Epithelial cell of esophagus (primary cell): Measurements from ENCODE around the gene NRXN2.

Experiments
- DNase-seq: peaks from one replicate; pipeline ENCODE4 v3.0.0; 2010; ENCODE audit warnings: low read depth
- H3K4me3 ChIP-seq: 2 replicates; pipeline ENCODE4 v1.5.1; 2011; ENCODE audit warnings: mild to moderate bottlenecking, low read length, control low read depth
- TF ChIP-seq, protein P1 (sequence below): IDR thresholded peaks from 2 replicates; pipeline ENCODE4 v1.5.1; 2011; ENCODE audit warnings: low read depth, mild to moderate bottlenecking, low read length, control low read depth, inconsistent platforms; ENCODE audit not compliant: insufficient read depth; ENCODE audit errors: missing control alignments

Gene NRXN2

DNA sequence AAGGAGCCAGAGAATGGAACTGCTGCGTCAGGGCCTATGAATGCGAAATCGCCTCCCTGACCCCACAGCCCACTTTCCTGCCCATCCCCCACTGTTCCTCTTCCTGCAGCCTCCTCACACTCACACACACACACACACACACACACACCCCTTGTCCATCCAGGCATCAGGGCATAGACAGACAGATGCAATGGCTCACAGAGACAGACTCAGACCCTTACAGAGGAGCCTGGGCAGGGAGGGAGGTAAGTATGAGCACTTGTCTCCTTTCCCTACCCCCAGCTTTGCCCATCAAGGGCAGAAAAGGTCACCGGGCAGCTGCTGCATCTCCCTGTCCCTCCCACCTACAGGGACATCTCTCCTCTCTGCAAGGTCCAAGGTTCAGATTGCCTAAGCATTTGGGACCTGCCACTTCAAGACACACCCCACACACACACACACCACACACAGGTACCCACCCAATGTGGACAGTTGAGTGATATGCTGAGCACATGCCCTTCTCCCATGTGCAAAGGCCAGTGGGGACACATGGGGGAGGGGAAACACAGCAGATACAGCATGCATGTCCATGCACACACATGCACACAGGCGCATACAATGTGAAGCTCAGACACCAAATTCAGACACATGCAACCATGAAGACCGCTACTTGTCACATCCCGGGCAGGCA, 2.0 kb upstream of the NRXN2 start:
- no peak overlapping the region for H3K4me3 ChIP-seq
- TF ChIP-seq, protein P1, sequence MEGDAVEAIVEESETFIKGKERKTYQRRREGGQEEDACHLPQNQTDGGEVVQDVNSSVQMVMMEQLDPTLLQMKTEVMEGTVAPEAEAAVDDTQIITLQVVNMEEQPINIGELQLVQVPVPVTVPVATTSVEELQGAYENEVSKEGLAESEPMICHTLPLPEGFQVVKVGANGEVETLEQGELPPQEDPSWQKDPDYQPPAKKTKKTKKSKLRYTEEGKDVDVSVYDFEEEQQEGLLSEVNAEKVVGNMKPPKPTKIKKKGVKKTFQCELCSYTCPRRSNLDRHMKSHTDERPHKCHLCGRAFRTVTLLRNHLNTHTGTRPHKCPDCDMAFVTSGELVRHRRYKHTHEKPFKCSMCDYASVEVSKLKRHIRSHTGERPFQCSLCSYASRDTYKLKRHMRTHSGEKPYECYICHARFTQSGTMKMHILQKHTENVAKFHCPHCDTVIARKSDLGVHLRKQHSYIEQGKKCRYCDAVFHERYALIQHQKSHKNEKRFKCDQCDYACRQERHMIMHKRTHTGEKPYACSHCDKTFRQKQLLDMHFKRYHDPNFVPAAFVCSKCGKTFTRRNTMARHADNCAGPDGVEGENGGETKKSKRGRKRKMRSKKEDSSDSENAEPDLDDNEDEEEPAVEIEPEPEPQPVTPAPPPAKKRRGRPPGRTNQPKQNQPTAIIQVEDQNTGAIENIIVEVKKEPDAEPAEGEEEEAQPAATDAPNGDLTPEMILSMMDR = no peak
- no peak for DNase-seq

DNA sequence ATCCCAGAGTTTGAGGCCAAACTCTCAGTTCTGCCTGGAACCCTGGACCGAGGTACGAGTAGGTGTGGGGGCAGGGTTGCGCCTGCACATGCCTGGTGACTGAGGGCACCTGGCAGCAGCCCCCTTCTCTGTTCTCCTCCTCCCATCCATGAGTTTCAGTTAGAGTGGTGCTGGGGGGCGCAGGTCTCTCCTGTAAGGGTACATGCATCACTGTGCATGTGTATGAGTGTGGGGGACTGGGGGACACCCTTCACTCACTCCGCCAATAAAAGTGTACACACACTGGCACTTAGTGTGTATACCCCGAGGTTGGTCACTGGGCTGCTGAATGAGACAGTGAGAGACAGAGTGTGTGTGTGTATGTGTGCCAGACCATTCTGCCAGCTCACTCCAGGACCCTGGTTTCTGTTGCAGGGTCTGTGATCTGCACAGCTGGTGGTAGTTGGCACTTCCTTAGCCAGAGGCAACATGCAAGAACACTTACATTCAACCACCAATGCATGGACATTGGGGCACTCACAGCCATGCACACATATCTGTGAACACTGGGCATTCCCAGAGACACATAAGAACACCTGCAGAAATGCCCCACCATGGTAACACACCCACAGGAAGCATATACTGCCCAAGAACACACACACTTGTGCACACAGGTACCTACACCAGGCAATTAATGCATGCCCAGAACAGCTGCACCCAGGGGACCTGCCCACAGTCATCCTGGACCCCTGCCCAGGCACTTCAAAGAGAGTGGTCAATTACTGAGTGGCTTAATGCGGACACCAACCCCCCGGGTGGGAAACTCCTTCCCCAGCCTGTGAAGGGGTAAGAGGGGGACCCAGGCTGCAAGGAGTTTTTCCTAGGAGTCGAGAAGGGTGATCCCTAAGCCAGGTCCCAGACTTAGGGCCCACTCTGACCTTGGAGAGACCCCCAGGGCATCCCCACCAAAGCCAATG, 1.2 kb upstream of the NRXN2 start:
- no peak overlapping the region for H3K4me3 ChIP-seq
- DNase-seq = no peak
- TF ChIP-seq, protein P1 = no peak

DNA sequence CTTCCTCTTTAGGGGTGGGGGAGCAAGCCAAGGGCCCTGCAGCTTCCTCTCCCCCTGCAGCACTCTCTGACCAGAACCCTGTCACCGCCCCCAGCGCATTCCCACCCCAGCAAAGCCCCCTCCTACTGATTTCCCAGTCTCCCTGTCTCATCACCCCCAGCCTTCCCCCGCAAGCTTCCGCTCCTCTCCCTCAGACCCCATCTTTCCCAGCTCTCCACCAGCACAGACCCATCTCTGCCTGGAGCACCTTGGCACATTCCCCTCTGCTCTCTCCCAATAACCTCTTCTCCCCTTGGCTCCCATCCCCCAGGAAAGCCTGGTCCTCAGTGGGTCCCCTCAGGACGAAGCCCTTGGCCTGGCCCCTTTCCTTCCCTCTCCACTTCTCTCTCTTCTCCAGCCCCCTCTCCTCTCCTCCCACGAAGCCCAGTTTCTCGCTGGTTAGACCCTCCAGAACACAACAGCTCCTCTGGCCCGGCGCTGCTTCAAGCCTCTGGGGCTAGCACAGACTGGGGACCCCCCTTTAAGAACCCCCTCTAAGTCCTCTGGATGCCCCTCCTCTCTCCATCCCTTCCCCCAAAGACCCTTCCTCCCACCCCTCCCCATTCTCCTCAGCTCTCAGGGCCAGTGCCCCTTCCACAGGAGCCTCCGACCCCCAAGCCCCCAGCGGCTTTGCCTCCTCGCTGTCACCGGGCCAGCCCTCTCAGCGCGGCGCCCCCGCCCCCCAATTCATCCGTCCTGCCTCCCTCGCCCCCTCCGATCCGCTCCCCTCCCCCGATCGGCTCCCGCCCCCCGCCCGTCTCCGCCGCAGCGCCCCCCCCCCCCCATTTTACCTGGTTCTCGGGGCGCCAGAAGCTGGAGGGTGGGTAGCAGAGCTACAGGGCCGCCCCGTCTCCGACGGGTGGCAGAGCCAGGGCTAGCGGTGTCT, 594 bp downstream of the NRXN2 start:
- TF ChIP-seq, protein P1 = no peak
- H3K4me3 ChIP-seq = no peak overlapping the region
- DNase-seq = no peak

DNA sequence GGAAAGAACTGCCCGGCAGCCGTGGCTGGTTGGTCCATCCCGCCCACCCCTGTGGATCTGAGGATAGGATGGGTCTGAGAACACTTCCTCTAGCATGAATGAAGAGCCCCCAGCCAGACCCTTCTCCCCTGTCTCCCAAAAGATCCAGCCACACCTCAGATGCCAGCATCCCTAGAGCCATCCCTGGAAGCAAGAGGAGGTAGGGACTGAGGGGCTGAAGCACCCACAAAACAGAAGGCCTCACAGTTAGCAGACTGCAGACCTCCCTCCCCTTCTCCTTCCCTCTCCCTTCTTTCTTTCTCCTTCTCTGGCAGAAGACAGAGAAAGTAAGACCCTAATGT, 1.7 kb downstream of the NRXN2 start:
- TF ChIP-seq, protein P1 = no peak
- no peak overlapping the region for H3K4me3 ChIP-seq
- DNase-seq = no peak

DNA sequence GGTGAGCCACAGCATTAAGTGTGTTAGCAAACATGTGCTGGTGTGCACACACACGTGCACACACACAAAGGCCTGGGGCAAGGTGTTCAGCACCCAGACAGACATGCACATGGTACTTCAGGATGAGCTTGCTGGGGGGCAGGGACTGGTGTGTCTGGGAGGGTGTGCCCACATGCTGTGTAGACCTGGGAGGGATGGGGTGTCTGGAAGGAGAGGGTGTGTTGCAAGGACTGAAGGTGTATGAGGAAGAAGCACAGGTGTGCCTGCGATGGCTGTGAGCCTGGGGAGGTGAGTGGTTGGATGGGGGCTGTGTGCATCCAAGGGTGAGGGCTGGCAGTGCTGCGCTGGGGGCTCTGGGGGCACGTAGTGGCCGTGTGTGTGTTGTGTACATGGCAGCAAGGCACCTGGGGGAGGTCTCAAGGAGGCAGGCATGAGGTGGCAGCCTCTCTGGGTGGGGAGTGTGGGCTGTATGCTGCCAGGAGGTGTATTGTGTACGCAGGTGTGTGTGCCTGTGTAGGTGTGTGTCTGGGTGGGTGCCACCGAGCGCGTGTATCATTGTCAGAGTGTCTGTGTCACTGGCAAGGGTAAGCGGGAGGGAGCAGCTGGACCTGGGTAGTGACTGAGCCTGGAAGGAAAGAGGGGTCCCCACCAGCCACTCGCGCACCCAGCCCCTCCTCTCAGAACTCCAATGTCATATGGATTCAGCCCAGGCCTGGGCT, 2.2 kb downstream of the NRXN2 start:
- H3K4me3 ChIP-seq = no peak overlapping the region
- no peak for DNase-seq
- TF ChIP-seq, protein P1 = no peak

DNA sequence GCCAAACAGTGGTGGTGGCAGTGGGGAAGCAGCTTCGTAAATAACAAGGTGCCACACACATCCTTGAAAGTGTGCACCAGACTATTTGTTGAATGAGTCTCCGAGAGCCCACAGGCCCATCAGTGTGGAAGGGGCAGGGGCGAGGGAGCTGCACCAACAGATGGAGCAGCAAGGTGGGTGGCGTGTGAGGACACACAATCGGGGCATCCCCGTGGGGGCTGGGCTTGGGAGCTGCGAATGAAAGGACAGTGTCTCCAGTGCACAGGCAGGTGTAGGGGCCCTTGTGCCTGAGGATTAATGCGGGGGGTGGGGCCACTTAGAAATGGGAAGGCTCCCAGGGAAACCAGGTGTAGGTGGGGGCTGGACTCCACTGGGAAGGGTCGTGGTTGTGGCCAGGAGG, 2.8 kb downstream of the NRXN2 start:
- no peak for DNase-seq
- TF ChIP-seq, protein P1 = no peak
- H3K4me3 ChIP-seq = no peak overlapping the region
